CD1c-positive myeloid dendritic cell (primary cell): ENCODE data around the gene NPR3.

Experiments
- DNase-seq: peaks from one replicate; pipeline ENCODE4 v3.0.0-alpha.2; 2016; ENCODE audit errors: extremely low spot score

NPR3 gene

GRCh38 chr5:32810804-32811203, 99.7 kb downstream of the NPR3 start:
- no peak for DNase-seq

- no peak for DNase-seq
Observed at GRCh38 chr5:32812399-32812798, 101.3 kb downstream of the NPR3 start.

- DNase-seq, result no peak
Observed at GRCh38 chr5:32814141-32814540, 103.0 kb downstream of the NPR3 start.

DNA sequence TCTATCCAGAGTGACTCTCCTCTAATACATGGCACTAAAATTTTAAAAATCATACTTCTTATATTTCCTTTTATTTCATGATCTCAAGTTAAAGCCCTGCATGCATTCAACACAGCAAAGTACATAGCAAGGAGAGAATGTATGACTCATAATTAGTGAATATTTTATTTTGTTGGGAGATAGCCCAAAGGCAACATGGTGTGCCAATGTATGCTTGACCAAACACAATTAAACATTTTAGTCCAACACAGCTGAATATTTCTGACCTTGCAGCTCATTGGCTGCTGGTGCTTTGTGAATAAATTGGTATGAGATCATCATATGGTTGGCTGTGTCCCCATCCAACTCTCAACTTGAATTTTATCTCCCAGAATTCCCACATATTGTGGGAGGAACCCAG, 103.5 kb downstream of the NPR3 start:
- no peak for DNase-seq

DNA sequence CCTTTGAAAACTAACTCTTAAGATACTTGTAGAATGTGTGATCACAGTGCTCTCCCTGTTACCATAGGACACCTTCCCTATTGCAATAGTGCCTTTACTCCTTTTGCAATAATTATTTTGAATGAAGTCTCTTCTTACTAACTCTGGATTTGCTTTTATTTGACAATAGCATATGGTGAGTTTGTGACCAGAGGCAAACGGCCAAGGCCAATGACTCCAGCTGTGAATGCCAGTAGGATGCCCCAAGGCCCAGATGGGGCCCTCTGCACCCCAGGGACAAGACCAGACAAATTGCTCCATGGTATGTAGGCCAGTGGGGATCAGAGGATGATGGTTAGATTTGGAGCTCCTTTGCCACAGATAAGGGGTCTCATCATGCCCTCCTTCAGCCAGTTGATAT, 116.9 kb downstream of the NPR3 start:
- no peak for DNase-seq

- no peak for DNase-seq
Observed at GRCh38 chr5:32828492-32828891, 117.4 kb downstream of the NPR3 start.

- DNase-seq, result no peak
Observed at GRCh38 chr5:32831624-32832023, 120.5 kb downstream of the NPR3 start.

DNA sequence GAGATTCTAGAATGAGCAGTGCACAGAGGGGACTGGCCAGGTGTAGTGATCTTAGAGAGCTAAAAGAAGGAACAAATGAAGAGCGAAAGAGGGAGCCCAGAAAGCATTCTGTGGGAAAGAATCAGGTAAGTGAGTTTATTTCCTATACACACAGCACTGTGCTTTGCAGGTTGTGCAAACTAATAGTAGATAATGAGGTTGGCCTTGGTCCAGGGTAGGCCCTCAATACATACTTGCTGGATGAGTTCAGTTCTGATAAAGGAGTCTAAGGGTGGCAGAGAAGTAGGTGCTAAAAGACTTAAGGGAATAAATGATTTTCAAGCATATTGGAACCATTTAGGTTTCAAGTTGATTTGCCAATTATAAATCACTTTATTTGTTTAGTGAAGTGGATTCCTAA, 122.0 kb downstream of the NPR3 start:
- no peak for DNase-seq

DNA sequence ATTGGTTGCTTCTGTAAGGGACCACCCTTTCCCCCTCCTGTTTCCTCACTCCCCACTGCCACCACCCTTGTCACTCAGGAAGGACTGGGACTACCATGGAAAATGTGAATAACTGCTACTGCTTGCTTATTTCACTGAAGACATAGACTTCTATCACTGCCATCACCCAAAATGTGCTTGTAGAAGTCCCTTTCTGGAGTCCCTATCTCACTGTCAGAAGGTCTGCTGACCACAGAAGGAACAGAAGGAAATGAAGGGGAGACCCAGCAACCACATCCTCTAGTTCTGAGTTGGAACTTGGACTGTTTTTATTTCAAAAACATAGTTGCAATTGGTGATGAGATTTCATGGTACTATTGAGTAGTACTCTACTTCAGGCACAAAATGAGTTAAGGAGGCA, 122.5 kb downstream of the NPR3 start:
- no peak for DNase-seq

GRCh38 chr5:32834251-32834650, 123.1 kb downstream of the NPR3 start:
- no peak for DNase-seq

DNA sequence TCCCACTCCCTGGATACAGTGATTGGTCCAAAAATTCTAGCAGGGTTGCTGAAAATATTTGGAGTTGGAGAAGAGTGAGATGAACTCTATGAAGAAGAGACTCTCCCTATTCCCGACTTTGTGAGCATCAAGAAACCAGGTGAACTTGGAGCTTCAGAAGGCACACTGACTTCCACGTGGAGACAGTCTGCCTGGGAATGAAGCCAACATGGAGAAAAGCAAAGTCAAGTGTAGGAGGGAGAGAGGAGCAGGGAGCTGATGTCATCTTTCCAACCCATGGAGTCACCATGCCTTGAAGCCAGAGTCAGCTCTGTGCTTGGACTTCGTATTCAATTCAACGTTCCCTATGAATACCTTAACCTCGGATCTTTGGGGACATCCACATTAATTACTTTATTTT, 125.1 kb downstream of the NPR3 start:
- DNase-seq, result no peak

GRCh38 chr5:32837211-32837610, 126.1 kb downstream of the NPR3 start:
- no peak for DNase-seq

GRCh38 chr5:32839106-32839505, 128.0 kb downstream of the NPR3 start:
- no peak for DNase-seq

DNA sequence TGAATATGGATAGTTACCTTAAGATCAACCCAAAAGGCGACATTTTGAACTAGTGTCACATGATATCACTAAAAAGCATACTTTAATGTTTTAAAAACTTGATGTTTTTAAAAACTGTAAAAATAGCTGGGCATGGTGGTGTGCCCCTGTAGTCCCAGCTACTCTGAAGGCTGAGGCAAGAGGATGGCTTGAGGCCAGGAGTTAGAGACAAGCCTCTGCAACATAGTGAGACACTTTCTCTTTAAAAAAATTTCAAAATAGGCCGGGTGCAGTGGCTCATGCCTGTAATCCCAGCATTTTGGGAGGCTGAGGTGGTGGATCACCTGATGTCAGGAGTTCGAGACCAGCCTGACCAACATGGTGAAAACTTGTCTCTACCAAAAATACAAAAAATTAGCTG, 129.5 kb downstream of the NPR3 start:
- DNase-seq, result no peak
